Limb (tissue), 2 donors: Measurements from ENCODE around the gene ASIC4.

Experiments used
- DNase-seq, 2 donors: peaks; one replicate each; pipeline ENCODE4 v3.0.0-alpha.2; 2016; ENCODE audit errors: extremely low spot score in 2 of 2

Gene ASIC4

DNA sequence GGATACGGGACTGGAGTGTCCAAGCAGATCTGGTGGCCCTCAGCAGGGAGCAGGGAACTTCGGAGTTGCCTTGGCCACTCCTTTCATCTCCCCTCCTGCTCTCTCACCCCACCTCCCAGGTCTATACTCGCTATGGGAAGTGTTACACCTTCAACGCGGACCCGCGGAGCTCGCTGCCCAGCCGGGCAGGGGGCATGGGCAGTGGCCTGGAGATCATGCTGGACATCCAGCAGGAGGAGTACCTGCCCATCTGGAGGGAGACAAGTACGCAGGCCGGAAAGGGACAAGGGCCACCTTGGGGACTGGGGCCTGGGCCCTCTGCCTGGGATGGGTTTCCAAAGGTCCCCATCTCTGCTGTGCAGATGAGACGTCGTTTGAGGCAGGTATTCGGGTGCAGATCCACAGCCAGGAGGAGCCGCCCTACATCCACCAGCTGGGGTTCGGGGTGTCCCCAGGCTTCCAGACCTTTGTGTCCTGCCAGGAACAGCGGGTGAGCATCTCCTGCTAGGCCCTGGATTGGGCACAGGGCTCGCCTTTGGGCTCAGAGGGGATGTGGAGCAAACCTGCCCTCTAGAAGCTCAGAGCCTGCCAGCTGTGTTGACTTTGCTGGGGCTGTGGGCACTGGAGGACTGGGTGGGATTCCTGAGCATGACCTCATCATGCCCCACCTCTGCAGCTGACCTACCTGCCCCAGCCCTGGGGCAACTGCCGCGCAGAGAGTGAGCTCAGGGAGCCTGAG lies 17.5 kb downstream of the ASIC4 start:
- no peak for DNase-seq

DNA sequence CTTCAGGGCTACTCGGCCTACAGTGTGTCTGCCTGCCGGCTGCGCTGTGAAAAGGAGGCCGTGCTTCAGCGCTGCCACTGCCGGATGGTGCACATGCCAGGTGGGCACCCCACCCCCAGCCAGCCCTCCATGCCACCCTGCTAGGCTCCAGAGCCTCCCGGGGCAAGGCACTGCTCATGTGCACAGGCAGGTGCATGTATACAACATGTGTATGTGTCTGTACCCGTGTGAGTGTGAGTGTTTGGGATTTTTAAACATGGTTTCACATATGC lies 18.0 kb downstream of the ASIC4 start:
- DNase-seq: no peak

DNA sequence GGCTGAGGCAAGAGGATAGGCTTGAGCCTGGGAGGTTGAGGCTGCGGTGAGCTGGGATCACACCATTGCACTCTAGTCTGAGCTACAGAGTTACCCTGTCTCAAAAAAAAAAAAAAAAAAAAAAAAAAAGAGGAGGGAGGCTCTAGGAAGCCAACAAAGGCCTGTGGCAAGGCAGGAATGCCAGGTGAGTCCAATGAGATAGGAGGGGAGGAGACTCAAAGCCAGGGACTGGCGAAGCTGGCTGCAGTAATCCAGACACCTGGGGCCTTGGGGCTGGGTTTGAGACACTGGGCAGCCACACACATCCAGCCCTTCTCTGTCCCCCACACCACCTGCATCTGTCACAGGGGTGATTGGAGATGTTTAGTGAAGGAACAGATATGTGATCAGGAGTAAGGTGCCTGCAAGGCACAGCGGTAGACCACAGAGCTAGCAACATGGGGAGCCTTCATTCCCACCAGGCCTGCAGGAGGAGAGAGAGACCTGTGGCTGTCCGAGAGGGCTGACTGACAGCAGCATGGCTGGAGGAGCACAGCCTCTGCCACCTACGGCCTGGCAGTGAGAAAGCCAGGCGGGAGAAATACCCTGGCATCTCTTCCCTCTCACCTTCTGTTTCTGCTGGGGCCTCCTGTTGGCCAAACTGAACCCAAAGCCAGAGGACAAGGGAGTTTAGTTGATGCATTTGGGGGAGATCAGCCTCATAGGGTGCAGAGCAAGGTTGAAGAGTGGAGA lies 19.8 kb downstream of the ASIC4 start:
- DNase-seq: no peak

DNA sequence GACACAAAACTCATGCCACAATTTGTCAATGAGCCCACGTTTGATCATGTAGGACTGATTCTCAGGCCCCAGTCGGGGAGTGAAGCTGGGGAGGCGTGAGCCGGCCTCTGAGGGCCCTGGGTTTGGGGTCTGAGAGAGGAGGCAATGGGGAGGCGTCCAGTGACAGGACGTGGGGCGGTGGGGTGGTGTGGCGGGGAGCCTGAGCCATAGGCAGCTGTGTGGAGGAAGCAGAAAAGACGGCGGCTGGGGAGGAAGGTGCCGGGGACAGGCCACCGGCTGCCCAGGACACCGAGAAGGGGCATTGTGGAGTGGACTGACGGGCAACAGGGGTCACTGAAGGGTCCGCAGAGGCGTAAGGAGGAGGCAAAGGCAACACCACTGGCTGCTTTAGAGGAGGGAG lies 22.1 kb downstream of the ASIC4 start:
- no peak for DNase-seq

DNA sequence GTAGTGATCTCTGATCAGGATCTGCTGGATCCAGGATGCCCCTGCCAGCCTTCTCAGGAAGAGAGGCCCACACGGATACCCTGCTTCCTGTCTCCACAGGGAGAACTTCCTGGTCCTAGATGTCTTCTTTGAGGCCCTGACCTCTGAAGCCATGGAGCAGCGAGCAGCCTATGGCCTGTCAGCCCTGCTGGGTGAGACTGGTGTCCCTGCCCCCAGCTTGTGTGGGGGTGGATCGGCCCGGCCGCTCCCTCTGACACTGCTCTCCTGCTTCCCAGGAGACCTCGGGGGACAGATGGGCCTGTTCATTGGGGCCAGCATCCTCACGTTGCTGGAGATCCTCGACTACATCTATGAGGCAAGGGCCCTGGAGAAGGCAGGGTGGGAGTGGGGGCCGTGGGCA lies 22.7 kb downstream of the ASIC4 start:
- DNase-seq: no peak

DNA sequence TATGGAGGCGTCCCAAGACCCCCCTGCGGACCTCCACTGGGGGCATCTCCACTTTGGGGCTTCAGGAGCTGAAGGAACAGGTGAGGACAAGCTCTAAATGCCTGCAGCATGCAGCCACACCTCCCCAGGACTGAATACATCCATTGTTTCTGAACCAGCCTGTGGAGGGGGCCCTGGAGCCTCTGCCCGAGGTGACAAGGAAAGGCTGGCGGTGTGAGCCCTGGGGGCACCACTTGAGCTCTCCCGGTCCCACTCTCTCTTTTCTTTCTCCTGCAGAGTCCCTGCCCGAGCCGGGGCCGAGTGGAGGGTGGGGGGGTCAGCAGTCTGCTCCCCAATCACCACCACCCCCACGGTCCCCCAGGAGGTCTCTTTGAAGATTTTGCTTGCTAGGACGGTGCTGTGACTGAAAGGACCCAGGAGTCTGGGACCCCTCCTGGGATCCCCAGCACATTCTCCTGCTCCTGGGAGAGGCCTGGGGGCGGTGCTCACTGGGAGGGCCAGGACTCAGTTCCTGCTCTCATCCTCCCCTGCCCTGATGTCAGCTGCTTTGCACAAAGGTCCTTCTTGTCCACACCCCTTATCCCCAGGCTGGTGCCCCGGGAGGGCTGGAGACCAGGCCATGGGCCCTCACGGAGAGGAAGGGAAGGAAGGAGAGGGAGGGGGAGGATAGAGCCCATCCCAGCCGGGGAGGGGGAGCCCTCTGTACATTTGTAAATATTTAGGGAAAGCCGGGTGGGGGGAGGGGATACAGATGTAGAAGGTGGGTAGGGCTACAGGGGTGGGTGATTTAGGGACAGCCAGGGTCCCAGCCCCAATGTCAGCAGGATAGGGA lies 23.6 kb downstream of the ASIC4 start:
- DNase-seq: no peak

DNA sequence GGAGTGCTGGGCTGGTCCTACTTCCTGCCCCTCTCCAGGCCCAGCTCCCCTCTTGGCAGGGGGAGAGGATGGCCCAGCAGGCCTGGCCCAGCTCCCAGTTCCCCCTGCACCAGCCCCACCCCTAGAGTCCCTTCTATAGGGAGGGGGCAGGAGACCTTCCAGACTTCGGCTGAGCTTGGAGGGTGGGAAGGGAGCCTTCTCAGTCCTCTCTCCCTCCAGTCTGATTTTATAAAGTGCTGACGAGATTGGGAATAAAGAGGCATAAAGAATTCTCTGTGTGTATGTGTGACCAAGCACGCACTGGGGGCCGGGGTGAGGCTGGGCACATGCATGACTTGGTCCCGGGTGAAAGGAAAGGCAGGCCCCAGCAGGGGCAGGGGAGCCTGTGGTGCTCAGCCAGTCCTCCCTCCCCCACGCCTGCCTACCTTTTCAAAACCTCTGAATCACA lies 24.2 kb downstream of the ASIC4 start:
- peak in 1 of 2 donors; percentile 76 for DNase-seq

DNA sequence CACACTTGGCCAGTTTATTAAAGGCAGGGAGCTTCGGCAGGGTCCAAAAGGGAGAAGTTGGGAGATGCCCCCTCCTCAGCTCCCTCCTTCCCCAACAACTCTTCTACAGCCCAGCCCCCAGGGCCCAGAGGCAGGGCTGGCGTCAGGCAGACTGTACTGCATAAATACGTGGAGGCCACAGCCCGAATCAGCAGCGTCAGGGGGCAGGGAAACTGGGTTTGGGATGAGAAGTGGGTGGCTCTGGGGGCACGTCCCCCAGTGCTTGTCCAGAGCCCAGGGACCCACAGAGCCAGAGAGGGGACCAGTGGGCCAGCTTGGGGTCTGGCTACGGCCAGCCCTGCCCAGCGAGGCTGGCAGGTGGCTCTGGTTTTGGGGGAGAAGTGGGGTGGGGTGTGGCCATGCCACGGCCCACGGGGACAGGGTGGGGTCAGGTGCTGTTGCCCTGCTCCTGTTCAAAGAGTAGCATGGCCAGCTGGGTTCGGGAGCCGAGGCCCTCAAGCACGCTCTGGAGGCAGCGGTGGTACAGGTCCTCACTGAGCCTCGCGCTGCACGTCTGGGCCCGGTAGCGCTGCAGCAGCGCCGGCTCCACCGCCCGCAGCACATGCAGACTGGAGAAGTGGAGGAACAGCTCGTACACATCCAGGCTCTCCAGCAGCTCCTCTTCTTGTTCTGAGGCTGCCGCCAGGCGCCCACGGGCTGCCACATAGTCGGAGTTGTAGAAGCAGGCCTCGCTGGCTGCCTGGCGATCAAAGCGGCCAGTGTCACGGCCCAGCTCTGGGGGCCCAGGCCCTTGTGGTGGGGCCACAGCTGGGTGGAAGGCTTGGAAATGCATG lies 24.9 kb downstream of the ASIC4 start:
- DNase-seq: no peak

DNA sequence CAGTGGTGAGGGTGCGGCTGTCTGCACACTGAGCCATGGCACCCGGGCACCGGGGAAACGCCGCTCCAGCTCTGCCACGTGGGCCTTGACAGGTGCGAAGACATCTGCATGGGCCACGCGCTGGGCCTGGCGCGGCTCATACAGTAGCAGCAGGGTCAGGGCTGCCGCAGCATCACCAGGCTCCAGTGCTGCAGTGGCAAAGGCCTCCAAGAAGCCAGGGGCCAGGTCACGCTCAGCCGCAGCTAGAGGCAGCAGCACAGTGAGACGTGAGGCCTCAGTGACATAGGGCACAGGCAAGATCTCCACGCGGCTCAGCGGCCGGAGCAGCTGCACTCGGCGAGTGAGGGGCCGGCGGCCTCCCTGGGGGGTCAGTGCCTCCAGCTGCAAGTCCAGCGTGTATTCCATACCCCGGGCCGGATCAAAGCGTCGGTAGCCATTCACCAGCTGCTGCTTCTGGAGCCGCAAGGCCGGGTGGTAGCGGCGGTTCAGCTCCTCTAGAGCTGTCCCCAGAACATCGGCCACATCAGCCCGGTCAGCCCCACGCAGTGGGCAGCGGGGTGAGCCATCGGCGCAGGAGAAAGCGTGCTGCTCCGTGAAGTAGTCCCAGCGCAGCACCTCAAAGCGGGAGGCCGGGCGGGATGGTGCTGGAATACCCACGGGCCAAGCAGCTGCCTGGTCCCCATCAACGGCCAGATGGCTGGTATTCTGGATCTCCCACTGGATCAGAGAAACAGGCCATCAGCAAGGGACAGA lies 25.8 kb downstream of the ASIC4 start:
- no peak for DNase-seq

DNA sequence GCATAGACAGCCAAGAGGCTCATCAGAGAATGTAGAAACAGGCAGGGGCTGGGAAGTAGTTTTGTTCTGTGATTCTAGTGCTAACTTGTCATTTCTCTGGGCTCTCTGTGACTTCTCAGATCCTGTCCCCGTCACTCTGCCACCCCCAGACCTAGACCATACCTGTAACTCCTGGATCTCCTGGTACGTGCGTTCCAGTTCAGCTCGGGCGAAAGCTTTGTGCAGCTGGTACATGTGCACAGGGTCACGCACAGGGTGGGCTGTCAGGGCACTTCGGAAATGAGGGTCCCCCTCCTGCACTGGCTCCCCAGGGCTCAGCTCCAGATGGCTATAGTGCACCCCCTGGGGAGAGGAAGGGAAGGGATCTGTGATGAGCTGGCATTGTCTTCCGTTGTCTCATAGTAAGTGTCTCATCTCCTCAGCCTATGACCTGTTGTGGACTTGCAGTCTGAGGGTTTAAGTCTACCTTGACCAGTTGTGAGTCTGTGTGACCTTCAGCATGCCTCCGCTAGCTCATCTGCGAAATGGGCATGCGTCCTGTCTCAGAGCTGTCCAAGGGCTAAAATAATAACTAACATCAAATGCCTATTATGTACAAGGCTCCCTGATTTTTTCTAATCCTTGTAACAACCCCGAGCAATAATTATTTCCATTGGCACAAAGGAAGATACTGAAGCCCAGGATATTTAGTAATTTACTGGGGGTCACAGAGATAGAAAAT lies 26.7 kb downstream of the ASIC4 start:
- DNase-seq: no peak

DNA sequence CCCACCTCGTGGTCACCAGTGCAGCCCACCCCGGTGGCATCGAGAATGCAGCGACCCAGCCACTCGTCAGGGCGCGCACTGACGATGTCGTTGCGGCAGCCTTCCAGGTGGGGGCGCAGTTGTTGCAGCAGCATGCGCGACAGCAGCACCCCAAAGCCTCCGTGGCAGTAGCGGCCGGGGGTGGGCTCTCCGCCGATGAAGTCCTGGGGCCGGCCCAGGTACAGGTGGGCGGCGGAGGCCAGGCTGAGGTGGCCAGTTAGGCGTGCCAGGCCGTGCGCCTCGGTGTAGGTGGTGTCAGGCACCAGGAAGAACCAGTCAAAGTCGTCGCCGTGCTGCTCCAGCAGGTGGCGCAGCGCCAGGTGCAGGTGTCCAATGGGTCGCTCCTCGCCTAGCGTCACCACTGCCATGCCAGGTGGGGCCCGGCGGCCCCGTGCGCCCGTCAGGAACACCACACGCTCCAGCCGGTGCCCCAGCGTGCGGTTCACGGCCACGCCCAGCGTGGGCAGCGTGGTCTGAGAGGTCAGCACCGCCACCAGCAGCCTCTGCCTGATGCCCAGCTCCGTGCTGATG lies 27.4 kb downstream of the ASIC4 start:
- DNase-seq: peak; percentile 43 to 91

DNA sequence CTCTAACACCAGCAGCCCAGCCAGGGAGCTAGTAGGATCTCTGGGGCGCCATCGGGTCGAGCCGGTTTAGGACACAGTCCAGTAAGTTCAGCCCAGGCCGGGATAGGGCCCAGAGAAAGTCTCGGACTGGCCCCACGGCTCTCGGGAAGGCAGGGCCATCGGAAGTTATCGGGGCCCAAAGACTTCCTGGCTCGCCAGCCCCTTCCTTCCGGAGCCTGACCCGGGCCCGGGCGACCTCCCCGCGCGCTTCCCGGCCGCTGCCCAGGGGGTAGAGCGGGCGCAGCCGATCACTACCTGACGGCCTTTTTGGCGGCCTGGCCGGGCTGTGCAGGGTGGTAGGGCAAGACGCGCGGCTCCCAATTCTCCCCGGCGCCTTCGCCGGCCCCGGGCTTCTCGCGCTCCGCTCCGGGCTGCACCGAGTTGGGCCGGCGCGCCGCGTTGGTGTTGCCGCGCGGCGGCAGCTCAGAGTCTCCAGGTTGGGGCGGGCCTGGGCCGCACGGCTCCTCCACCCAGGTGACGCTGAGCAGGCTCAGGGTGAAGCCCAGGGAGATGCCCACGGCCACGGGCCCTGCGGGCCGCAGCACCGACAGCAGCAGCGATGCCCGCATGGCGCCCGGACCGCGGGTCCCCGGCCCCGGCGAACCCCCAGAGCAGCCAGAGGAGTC lies 28.8 kb downstream of the ASIC4 start:
- DNase-seq: no peak

DNA sequence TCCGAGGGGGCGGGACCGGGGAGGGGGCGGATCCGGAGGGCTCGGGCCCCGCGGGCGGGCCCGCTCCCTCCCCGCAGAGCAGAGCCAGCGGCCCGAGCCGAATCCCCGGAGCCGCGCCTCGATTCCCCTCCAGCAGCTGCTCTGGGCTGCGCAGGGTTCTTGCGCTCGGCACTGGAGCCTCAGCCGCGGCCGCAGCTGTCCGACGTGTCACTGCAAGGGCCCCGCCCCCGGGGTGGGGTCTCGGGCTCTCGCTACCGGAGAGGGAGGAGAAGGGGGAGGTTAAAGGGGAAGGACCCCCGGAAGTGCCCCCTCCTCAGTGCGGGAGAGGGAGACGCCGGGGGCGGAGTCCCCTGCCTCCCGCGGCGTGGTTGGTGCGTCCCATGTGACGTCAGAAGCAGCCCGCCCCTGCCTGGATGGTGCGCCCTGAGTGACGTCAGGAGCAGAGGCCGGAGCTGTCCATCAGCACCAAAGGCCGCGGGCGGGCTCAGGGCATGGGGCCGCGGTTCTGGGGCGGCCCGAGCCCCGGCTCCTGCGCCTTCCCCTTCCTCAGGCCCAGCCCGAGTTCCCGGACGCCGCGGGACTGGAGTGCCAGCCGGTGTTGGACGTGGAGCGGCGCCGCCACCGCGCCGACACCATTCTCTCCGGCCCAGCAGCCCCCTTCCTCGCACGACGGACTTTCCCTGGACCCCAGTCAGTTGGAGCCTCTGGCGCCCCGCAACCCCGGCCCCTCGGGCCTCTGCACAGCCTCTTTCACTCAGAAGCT lies 29.5 kb downstream of the ASIC4 start, which contains the start of the genes CHPF and TMEM198:
CHPF (minus strand) TSS at position 214 of the 763 bp plus-strand sequence. CDS start 271 bp downstream, outside the sequence.
TMEM198 (plus strand) TSS at position 433 of the 763 bp plus-strand sequence. CDS start 700 bp downstream, outside the sequence.
- peak; percentile 97 to 99 for DNase-seq

DNA sequence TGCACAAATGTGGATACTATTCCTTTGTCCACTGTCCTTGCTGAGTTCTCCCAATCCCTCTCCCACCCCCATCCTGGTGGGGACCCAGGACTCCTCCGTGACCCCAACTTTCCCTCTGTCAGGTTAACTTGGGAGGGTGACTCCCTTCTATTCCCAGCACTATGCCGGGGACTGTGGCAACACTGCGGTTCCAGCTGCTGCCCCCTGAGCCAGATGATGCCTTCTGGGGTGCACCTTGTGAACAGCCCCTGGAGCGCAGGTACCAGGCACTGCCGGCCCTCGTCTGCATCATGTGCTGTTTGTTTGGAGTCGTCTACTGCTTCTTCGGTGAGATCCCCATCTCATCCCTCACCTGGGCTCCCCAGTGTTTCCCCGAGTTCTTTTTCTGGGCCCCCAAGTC lies 30.3 kb downstream of the ASIC4 start:
- no peak for DNase-seq

DNA sequence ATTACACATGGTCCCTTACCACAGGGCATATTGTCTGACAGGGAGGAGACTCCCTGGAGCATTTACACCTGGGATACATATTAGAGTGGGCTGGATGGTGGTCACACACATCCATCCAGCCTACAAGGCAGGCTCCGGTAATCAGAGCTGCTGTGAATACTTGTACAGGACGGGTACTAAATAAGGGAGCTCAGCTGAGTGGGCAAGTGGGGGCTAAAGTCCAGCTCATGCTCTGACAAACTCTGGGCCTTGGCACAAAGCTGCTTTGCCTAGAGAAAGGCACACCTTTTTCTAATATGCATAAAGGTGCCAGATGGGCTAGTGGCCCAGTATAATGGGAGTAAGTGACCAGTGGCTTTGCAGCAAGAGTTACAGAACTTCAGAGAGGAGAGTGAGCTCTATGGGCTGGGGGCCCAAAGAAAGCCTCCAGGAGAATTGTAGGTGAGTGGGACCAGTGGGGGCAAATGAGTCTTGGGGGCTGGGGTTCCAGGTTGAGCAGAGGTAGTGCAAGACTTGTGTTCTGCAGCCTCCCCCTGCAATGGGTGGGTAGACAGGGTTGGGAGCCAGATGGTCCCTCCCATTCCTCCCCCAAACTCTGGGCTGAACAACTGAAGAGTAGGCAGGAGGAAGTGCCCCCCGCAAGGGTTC lies 31.1 kb downstream of the ASIC4 start:
- no peak for DNase-seq

DNA sequence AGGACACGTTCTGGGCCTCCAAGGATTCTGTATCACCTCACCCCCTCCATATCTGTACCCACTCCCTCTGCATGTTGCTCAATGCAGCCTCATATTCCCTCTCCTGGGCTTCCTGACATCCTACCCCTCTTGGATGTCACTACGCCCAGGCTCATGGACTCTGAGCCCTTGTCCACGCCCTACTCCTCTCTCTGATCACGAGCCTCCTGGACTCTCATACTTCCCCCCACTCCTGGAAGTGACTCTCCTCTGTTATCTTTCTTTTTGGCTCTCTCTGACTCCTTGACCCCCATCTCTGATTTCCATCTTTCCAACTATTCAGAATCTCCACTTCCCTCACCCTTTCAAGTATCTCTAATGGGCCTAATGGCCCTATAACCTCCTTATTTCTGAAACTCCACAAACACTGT lies 31.7 kb downstream of the ASIC4 start:
- DNase-seq: no peak

DNA sequence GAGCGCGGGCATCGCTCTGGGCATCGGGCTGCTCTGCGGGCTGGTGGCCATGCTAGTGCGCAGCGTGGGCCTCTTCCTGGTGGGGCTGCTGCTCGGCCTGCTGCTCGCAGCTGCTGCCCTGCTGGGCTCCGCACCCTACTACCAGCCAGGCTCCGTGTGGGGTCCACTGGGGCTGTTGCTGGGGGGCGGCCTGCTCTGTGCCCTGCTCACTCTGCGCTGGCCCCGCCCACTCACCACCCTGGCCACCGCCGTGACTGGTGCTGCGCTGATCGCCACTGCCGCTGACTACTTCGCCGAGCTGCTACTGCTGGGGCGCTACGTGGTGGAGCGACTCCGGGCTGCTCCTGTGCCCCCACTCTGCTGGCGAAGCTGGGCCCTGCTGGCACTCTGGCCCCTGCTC lies 33.3 kb downstream of the ASIC4 start:
- no peak for DNase-seq

DNA sequence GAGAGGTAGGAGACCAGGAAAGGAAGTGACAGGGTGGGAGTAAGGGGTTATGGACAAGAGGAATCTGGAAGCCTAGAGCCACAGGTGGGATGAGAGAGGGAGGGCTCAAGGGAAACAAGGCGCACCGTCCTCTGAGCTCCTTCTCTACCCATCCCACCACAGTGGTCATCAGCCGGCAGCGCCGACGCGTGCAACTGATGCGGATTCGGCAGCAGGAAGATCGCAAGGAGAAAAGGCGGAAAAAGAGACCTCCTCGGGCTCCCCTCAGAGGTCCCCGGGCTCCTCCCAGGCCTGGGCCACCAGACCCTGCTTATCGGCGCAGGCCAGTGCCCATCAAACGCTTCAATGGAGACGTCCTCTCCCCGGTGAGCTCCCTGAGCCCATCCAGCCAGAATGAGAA lies 34.7 kb downstream of the ASIC4 start:
- no peak for DNase-seq
